Myometrial cell (primary cell): Measurements from ENCODE around the gene STARD5. TPM values are rescaled to one million over a fixed set of nuclear protein-coding genes. Genes with fewer than 3 reads are reported as not detected.

Experiments
- total RNA-seq: library from RNA; depleted of rRNA; stranded (reverse); fragments of >200 nt; gene quantifications from 2 replicates; pipeline ENCODE4 v1.2.3, GENCODE V29; 2015

The STARD5 gene
- total RNA-seq, result 12.1 and 16.8 TPM in 2 replicates

GRCh38 chr15:81323944-81324881 is at the start of gene STARD5:
Gene STARD5 (minus strand): TSS chr15:81324141. CDS start chr15:81324099, 42 bp downstream.

Other genes with a start within 250 kb of the STARD5 start
- gene CFAP161, start 189.9 kb downstream of the STARD5 start, total RNA-seq, result not detected in 2 replicates
- under 0.01 and 0.18 TPM in 2 replicates for gene IL16, start 127.3 kb downstream of the STARD5 start, total RNA-seq
- gene TMC3, start 50.1 kb upstream of the STARD5 start, total RNA-seq, result not detected in 2 replicates